NCI-H146 (cell line): ENCODE measurements around the gene LYPD5.
"Not testable (repeated sequence)": the region's sequence is repeated elsewhere in the genome, so short reads cannot be mapped to it uniquely, and the experiment has no call there.

Experiments used
- DNase-seq: peaks from one replicate; lab custom pipeline; 2025; lab: John Stamatoyannopoulos, UW

The LYPD5 gene

DNA sequence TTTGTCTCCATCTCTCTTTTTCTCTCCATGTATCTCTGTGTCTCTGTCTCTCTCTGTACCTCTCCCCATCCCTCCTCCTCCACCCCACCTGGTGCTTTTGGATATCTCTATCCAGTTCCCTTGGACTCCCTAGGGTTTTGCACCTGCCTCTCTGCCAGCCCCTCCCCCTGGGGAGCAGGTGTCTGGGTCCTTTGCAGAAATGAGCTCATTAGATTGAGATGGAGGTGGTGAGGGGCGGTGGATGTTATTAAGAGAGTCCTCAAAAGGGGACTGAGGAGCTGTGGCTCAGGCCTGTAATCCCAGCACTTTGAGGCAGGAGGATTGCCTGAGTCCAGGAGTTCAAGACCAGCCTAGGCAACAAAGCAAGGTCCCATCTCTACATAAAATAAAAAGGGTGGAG lies 23.6 kb downstream of the LYPD5 start:
- DNase-seq: peak; percentile 99

DNA sequence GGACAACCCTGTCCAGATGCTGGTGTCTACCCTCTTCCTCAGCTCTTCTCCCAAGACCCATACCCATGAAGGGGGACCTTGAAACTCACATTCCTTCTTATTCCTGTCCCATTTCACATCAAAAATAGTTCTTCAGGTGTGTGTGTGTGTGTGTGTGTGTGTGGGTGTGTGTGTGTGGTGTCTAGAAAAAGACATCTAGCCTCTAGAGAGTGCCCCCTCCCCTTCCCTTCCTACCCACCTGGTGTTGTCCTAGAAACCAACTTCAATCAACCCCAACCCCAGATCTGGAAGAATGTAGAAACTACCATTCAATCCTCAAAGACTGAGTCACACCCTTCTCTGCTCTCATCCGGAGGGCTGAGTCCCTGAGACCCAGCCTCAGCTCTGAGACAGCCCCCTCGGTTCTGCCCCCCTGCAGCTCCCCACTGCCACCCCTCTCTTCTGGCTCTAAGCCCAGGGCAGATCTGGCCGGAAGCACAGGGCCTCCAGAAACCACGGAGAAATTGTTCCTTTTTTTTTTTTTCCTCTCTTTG lies 25.0 kb downstream of the LYPD5 start:
- no peak for DNase-seq

DNA sequence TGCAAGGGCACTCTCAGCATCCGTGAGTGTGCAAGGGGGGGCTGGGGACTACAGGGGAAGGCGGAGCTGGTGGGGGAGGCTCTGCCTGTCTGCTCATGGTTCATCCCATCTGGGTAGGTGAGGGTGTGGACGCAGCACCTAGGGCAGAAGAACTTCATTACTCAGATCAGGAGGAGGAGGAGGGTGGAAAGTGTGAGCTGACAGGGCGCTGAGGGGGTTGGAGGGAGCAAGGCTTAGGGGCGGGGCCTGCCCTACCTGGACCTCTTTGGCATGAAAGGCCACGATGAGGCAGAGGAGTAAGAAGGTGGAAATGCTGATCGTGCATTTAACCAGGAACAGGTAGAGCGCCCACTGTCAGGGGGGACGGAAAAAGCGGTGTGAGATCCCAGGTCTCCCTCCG lies 26.0 kb downstream of the LYPD5 start:
- no peak for DNase-seq

DNA sequence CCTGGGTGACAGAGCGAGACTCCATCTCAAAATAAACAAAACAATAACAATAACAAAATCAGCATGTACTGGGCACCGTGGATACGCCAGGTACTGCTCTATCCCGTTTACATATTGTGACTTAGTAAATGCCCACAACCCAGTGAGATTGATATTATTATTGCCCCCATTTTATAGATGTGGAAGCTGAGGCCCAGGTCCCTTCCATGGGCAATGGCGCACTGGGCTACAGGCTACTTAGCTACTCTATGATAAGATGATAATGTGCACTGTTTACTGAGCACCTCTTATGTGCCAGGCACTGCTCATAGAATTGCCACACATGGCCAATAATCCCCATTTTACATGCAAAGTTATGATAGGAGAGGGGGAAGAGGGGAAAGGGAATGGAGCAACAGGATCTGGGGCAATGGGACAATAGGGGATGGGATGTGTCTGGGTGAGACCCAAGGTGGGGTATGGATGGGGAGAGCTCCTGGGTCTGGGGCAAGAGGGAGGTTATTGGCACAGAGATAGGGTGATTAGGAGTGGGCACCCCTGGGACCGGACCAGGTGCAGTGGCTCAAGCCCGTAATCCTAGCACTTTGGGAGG lies 26.9 kb downstream of the LYPD5 start:
- no peak for DNase-seq

DNA sequence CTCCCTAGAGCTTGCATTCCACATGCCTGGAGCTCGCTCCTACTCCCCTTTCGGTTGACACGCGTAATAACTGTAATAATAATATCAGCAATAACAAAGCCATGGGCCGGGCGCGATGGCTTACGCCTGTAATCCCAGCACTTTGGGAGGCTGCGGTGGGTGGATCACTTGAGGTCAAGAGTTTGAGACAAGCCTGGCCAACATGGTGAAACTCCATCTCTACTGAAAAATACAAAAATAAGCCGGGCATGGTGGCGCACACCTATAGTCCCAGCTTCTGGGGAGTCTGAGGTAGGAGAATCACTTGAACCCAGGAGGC lies 27.3 kb downstream of the LYPD5 start:
- DNase-seq: not testable (repeated sequence)

DNA sequence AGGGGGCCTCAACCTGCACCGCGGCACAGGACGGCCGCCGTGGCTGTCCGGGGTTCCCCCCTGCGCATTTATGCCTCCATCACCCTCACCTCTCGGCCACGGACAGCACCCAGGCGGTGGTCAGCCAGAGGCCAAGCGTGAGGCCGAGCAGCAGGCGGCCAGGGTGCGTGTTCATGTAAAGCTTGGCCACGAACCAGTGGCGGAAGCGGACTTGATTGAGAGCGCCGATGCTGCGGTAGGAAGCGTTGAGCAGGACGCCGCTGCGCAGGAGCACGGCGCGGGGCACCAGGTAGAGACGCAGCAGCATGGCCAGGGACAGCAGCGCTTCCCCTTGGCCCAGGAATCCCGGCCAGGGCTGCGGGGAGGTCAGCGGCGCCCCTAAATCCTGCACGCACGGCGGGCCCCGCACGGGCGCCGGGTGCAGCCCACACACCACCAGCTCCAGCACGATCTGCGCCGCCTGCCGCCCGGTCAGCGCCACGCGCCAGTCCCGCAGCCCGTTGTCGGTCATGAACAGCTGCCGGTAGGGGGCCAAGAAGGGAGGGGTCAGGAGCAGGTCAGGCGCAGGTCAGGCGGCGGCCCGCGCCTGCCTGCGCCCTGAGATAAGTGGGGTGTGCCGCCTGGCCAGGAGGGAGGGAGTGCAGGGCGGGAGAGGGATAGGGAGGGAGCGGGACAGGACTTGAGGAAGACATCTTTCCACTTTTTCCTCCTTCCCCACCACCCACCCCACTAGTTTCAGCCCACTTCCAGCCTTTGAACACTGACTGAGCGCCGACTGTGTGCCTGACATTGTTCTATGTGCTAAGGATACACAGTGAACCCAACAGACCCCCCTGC lies 27.9 kb downstream of the LYPD5 start:
- DNase-seq: no peak

DNA sequence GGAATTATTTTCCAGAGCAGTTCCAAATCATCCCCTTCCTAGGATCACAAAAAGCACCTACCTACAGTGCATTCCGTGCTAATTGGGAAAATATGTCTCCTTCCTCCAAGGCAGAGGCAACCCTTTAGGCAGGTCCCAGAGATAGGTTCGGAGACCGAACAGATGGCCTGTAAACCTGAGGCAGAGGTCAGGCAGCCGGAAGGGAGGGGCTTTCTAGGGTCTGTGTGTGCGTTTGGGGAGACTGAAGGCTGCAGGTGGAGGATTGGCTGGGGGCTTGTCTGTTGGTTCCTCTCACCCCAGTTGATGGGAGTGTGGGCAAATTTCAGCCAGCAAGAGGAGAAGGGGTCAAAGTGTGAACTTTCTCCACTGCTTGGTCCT lies 28.5 kb downstream of the LYPD5 start:
- no peak for DNase-seq

DNA sequence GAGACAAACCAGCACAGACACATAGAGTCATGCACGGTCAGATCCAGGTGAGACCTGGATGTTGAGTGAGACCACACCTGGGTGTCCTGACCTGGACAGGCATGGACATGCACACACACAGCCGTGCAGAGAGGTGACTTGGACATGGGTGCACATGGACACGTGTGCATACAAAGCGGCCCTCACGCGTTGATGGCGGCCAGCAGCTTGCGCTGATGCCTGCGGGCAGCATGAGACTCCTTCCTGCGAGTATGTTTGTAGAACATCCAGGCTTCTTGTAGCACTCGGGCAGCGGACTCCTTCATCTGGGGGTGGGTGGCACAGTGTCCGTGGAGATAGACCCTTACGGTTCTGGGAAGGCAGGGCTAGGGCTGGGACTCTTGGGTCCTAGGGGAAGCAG lies 33.0 kb downstream of the LYPD5 start:
- DNase-seq: no peak

DNA sequence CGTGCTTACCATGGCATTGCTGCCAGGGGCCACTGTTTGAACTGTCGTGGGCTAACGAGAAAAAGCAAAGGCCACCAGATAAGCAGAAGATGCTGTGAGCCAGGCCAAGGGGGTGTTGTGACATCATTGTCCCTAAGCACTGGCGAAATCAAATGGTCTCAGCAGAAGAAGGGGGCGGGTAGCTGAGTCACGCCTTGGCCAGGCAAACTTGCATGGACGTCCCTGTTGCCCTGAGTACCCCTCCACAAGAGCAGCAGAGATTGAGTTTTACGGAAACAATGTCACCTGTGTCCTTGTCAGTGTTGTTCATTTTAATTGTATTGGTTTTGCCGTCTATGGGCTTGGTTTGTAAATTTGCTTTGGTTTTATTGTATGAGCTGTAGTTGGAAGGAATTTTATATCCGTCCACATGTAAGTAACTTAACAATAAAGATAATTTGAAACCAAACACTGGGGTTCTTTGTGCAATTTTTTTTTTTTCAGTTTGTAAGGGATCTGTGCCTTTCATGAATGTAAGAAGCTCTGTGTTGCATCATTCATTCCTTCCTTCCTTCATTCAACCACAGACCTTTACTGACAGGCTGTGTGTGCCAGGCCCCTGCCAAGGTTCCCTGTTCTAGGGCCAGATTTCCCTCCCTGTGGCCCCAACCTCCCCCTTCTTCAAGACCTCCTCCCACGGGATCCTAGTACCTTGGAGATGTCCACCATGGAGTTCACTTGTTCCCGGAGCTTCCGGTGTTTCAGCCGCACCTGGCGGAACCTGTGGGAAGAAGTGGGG lies 33.8 kb downstream of the LYPD5 start:
- DNase-seq: no peak

DNA sequence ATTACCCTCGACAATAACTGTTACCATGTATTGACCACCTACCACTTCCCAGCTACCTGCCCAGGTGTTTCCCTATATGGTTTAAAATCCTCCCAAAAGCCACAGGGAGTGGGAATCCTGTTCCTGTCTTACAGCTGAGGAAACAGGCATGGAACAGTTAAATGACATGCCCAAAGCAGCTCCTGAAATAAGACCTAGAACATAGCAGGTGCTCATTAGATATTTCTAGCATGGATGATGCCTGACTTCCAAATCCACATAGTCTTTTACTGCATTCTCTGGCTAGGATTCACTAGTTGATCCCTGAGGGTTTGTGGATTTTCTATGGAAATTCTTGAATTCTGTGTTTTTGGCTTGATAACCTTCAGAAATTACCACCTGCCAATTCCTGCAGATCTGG lies 34.4 kb downstream of the LYPD5 start:
- DNase-seq: no peak

DNA sequence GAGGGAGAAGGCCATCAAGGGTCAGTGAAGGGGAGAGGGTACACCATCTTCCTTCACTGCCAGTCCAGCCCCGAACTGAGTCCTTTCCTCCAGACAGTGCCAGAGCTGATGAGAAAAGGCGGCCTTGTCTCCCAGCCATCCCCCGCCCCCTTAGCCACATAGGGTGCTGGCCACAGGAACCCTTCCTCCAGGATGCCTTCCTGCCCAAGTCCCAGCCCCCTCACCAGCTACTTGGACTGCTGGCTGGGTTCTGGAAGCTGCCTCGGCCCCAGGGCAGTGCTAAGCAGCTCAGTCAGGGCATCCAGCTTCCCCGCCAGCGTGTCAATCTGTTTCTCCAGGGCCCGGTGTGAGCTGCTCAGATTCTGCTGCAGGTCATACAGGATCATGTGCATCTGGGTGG lies 34.9 kb downstream of the LYPD5 start:
- DNase-seq: no peak

DNA sequence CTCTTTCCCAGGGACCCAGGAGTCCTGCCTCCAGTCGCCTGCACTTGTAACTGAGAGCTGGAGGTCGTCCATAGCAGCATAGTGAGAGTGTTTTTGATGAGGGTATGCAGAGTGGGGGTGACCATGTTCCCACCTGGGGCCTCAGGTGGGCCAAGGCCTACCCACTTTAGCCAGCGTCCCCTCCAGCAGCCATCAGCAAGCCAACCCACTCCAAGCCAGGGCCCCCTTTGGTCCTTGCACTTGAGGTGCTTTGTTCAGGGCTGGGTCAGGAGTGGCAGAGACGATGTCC lies 35.5 kb downstream of the LYPD5 start:
- no peak for DNase-seq

DNA sequence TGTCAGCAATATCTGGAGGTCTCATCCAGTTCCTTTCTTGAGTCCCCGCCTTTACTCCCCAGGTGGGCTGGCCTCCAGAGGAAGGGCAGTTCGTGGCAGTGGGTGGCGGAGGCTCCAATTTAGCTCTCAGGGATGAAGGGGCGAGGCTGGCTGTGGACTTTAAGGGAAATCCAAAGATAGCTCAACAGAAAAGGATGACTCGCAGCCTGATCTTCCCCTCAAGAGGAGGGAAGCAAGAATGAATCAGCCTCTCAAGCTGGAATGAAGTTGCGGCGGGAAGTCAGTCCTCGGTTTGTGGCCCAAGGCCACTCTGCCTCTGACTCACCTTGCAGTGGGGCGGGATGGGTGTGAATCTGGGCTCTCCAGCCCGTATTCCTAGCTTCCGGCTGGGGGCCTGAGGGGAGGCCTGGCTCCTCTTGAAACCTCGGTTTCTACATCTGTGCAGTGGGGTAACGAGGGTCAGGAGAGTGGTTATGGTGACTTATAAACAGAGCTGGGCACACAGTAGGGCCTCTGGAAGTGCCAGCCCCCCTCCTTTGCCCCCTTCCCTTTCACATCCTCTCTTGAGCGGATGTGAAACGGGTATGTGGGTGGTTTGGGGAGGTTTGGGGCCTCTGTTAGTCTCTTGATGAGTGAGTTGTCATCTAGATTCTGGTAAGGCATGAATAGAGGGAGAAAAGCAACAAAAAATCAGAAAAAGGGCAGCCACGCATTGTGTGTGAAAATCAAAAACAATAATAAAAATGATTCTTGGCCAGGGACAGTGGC lies 37.0 kb downstream of the LYPD5 start:
- no peak for DNase-seq

DNA sequence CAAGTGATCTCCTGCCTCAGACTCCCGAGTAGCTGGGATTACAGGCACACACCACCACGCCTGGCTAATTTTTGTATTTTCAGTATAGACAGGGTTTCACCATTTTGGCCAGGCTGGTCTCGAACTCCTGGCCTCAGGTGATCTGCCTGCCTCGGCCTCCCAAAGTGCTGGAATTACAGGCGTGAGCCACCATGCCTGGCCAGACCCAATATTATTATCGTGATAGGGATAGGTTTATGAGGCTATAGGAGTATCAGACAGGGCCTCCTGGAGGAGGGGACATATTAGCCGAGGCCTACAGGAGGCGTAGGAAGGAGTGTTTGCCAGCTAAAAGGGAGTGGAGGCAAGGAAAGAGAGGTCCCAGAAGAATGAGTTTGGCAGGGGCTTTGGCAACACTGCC lies 37.6 kb downstream of the LYPD5 start:
- DNase-seq: not testable (repeated sequence)

DNA sequence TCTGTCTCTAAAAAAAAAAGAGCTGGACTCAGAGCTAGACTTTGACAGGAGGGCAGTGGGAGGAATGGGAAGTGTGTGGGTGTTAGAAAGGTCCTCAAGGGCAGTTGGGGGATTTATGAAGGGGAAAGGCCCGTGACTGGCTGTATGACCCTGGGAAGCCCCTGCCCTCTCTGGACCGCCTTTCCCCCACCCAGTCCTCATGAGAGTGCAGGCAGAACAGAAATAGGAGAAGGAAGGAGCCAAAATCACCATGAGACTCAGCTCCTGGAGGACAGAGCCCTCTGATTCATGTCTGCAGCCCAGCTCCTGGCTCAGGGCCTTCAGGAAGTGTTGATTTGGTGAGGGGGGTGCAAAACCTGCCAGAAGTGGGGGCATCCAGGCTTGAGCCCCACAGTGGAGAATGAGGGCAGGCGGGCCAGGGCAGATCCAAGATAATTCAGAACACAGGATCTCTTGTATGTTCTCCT lies 38.7 kb downstream of the LYPD5 start:
- DNase-seq: no peak

DNA sequence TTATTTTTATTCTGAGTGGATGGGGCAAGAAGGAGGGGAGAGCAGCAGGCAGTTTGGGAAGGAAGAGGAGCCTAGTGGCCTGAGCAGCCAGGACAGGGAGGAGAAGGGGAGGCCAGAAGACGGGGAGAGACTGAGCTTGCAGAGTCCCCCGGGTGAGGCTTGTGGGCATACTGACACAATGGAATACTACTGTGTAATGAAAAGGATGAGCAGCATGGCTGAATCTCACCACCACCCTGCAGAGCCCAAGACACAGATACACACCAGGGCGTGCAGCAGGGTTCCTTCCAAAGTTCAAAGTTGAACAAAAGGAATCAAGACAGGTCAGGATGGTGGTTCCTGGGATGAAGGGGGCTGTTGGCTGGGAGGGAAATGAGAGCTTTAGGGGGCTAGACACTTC lies 39.4 kb downstream of the LYPD5 start:
- DNase-seq: no peak

DNA sequence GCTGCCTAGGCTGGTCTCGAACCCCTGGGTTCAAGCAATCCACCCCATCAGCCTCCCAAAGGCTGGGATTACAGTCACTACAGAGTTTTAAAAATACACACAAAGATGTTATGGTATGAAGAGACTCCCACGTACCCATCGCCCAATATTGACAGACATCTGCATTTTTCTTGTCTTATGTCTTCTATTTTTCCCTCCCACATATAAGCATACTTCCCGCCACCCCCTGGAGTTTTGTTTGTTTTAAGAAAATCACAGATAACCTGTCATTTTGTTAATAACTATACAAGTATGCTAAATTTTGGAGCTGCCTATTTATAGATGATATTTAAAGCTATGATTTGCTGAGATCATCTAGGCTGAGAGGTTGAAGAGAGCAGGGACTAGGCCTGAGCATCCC lies 41.3 kb downstream of the LYPD5 start:
- DNase-seq: no peak

DNA sequence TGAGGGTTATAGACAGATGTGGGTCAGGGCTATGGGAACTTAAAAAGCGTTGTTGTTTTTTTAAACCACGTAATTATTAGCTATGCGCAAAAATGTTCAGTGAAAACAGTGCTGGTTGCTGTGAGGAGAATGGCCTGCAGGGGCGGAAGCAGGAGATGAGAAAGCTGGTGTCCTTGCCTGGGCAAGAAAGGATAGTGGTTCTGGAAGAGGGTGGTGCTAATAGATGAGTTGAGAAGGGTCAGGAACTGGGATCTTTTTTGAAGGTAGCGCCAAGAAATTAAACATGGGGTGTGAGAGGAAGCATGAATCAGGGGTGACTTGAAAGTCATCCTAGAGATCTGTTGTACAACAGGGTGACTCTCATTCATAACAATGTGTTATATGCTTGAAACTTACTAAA lies 42.7 kb downstream of the LYPD5 start:
- no peak for DNase-seq

DNA sequence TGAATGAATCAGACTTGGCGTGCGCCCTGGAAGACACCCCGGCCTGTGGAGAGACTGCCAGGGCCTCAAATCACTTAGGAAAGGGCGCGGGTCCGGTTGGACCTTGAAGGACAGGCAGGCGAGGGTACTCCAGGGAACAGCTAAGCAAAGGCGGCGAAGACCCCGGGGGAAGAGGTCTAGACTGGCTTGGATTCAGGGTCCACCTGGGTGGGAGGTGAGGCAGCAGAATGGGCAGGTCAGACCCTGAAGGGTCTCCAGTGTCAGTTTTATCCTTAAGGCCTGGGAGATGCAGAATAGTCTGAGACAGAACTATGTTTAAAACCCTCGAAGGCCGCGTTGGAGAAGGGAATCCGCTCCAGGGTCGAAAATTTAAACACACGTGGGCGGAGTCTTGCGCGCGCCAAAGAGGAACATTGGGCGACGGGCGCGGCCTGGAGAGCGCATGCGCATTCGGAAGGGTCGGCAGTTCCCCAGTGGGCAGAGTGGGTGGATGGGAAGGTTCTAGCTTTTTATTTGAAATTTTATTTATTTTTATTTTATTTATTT lies 46.9 kb downstream of the LYPD5 start:
- DNase-seq: peak; percentile 90

DNA sequence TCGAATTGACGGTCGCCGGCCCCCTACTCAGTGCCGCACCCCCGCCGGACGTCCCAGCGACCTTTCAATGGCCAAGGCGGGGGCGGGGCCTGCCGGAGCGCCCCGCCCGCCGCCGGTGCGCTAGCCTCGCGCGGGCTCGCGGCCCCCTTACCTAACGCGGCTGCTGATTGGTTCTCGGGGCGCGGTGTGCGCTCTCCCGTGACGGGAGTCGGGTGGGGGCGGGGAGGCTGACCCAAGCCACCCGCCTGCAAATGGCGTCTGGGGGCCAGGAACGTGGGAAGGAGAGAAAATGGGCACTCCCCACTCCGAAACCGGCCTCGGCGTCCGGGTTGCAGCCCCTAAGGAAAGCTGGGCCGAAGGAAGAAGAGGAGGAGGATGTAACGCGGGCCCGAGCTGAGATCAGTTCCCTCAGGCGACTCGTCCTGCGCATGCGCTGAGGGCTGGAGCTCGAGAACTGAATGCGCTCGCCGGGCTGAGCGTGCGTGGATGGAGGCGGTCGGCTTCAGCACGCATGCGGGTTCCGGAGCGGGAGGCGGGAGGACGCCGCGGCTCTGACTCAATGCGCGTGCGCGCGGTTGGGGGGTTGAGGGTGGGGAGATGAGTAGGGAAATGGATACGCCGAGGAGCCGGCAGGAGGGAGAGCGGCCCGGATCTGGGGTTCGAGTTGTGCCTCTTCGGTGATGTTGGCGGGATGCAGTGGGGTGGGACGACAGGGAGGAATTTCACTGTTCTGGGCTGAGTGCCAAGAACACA lies 47.6 kb downstream of the LYPD5 start, which contains the start of gene SMG9:
Gene SMG9, minus strand, starts transcription at position 460 of the 753 bp plus-strand sequence. CDS start 4,221 bp downstream, outside the sequence.
- peak; percentile 98 for DNase-seq

DNA sequence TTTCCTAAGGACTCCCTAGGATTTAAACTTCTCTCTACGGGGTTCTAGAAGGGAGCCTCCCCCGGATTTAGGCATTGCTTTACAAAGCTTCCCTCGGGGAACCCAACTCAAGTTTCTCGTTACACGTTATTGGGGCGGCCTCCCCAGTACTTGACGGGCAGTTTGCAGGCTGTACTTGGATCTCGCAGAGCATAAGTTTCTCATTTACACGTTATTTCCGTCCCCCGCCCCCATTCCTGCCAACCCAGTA lies 48.1 kb downstream of the LYPD5 start:
- no peak for DNase-seq
